ENCODE results near the gene CCDC18.

Gene CCDC18

GRCh38 chr1:93288558-93288957, 108.0 kb downstream of the CCDC18 start:
- FAIRE-seq, result no peak
- TF ChIP-seq, protein P1, sequence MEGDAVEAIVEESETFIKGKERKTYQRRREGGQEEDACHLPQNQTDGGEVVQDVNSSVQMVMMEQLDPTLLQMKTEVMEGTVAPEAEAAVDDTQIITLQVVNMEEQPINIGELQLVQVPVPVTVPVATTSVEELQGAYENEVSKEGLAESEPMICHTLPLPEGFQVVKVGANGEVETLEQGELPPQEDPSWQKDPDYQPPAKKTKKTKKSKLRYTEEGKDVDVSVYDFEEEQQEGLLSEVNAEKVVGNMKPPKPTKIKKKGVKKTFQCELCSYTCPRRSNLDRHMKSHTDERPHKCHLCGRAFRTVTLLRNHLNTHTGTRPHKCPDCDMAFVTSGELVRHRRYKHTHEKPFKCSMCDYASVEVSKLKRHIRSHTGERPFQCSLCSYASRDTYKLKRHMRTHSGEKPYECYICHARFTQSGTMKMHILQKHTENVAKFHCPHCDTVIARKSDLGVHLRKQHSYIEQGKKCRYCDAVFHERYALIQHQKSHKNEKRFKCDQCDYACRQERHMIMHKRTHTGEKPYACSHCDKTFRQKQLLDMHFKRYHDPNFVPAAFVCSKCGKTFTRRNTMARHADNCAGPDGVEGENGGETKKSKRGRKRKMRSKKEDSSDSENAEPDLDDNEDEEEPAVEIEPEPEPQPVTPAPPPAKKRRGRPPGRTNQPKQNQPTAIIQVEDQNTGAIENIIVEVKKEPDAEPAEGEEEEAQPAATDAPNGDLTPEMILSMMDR (IDR thresholded peaks at IDR 0.05; ENCODE audit: insufficient read depth, missing control alignments), result no peak
- DNase-seq (ENCODE audit: insufficient read length, low spot score), result no peak

- no peak for FAIRE-seq
- DNase-seq (ENCODE audit: insufficient read length, low spot score), result no peak
- TF ChIP-seq, protein P1 (IDR thresholded peaks at IDR 0.05; ENCODE audit: insufficient read depth, missing control alignments), result no peak
Observed at GRCh38 chr1:93296555-93297154, 116.1 kb downstream of the CCDC18 start.

GRCh38 chr1:93301131-93301530, 120.6 kb downstream of the CCDC18 start:
- TF ChIP-seq, protein P1 (IDR thresholded peaks at IDR 0.05; ENCODE audit: insufficient read depth, missing control alignments), result no peak
- no peak for FAIRE-seq
- DNase-seq (ENCODE audit: insufficient read length, low spot score), result no peak

GRCh38 chr1:93302078-93302477, 121.6 kb downstream of the CCDC18 start:
- TF ChIP-seq, protein P1 (IDR thresholded peaks at IDR 0.05; ENCODE audit: insufficient read depth, missing control alignments), result no peak
- FAIRE-seq, result no peak
- no peak for DNase-seq (ENCODE audit: insufficient read length, low spot score)

DNA sequence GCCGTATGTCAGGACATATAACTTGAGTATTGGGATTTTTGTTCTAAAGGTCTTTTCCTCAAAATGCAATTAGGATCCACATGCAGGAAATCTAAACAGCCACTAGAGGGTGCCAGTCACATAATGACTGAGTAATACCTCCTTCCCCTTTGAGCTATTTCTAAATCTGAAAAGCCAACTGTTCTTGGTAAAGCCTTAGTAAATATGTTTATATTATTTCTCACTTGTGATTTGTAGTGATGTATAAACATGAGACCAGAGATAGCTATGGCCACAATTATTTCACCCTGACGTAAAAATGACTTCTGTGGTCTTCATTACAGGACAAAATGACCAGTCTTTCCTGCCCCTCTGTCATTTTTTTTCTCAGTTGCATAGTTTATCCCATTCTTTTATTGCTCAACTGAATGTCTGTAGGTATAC, 124.2 kb downstream of the CCDC18 start:
- TF ChIP-seq, protein P1 (IDR thresholded peaks at IDR 0.05; ENCODE audit: insufficient read depth, missing control alignments), result peak; percentile 97
- no peak for DNase-seq (ENCODE audit: insufficient read length, low spot score)
- FAIRE-seq, result peak; percentile 84

- DNase-seq (ENCODE audit: insufficient read length, low spot score) (no peak), FAIRE-seq (no peak)
- TF ChIP-seq, protein P1 (IDR thresholded peaks at IDR 0.05; ENCODE audit: insufficient read depth, missing control alignments), result no peak
Observed at GRCh38 chr1:93306920-93307319, 126.4 kb downstream of the CCDC18 start.

DNA sequence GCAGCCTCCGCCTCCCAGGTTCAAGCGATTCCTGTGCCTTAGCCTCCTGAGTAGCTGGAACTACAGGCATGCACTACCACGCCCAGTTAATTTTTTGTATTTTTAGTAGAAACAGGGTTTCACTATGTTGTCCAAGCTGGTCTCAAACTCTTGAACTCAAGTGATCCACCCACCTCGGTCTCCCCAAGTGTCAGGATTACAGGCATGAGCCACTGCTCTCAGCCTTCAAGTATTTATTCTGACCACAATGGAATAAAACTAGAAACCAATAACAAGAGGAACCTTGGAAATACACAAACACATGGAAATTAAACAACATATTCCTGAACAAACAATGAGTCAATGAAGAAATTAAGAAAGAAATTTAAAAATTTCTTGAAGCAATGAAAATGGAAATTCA, 132.5 kb downstream of the CCDC18 start:
- TF ChIP-seq, protein P1 (IDR thresholded peaks at IDR 0.05; ENCODE audit: insufficient read depth, missing control alignments), result no peak
- DNase-seq (ENCODE audit: insufficient read length, low spot score), result no peak
- no peak for FAIRE-seq
